OCI-LY1 (cell line): Measurements from ENCODE around the gene CACNG3.

ENCODE experiments used
- CTCF ChIP-seq: fragments of 200-600 bp; sonication (generic), shearing (Covaris generic); IDR thresholded peaks from 2 replicates; pipeline ENCODE4 v1.5.1; 2017; ENCODE audit warnings: mild to moderate bottlenecking, antibody characterized with exemption, low read length, moderate library complexity, mixed read lengths
- EZH2 ChIP-seq: fragments of 200-600 bp; sonication (generic), shearing (Covaris generic); IDR thresholded peaks from 2 replicates; pipeline ENCODE4 v1.8.0; 2017; ENCODE audit warnings: borderline replicate concordance, mixed run types, mild to moderate bottlenecking, antibody characterized with exemption, low read length, moderate library complexity, mixed read lengths

GRCh38 chr16:24319126-24319814 is 63.1 kb downstream of the CACNG3 start:
- no peak for TF ChIP-seq CTCF
- TF ChIP-seq EZH2, result no peak
